DOHH2 (cell line): ENCODE measurements around the gene NT5C1A.

ENCODE experiments used
- H3F3A ChIP-seq: fragments of 200-600 bp; sonication (generic), shearing (Covaris generic); 2 replicates; pipeline ENCODE4 v1.6.0; 2016; ENCODE audit warnings: antibody characterized with exemption, mild to moderate bottlenecking; ENCODE audit not compliant: control insufficient read depth, insufficient read depth
- H3K27ac ChIP-seq: fragments of 200-600 bp; sonication (generic); 2 replicates; pipeline ENCODE4 v1.5.1; 2014; ENCODE audit warnings: low read depth, mild to moderate bottlenecking, low read length, moderate library complexity
- H3K27me3 ChIP-seq: fragments of 200-600 bp; sonication (generic); 2 replicates; pipeline ENCODE4 v1.6.1; 2014; ENCODE audit warnings: mild to moderate bottlenecking, low read length, mixed read lengths; ENCODE audit not compliant: control insufficient read depth
- H3K36me3 ChIP-seq: fragments of 200-600 bp; sonication (generic); 2 replicates; pipeline ENCODE4 v1.6.1; 2014; ENCODE audit warnings: mild to moderate bottlenecking, low read length, moderate library complexity, mixed read lengths; ENCODE audit not compliant: control insufficient read depth
- H3K4me1 ChIP-seq: fragments of 200-600 bp; sonication (generic); 2 replicates; pipeline ENCODE4 v1.6.1; 2014; ENCODE audit warnings: mild to moderate bottlenecking, low read length, mixed read lengths; ENCODE audit not compliant: control insufficient read depth
- H3K4me2 ChIP-seq: fragments of 200-600 bp; sonication (generic); 2 replicates; pipeline ENCODE4 v1.6.0; 2014; ENCODE audit warnings: mild to moderate bottlenecking, low read length, moderate library complexity
- H3K4me3 ChIP-seq: fragments of 200-600 bp; sonication (generic); 2 replicates; pipeline ENCODE4 v1.5.1; 2014; ENCODE audit warnings: mild to moderate bottlenecking, low read length, mixed read lengths
- H3K79me2 ChIP-seq: fragments of 200-600 bp; sonication (generic); 2 replicates; pipeline ENCODE4 v1.6.1; 2014; ENCODE audit warnings: mild to moderate bottlenecking, low read length, mixed read lengths; ENCODE audit not compliant: control insufficient read depth
- H3K9me2 ChIP-seq: fragments of 200-600 bp; sonication (generic); replicated peaks from 2 replicates; pipeline ENCODE4 v1.6.1; 2014; ENCODE audit warnings: mild to moderate bottlenecking, low read length, mixed read lengths; ENCODE audit not compliant: control insufficient read depth
- H3K9me3 ChIP-seq: fragments of 200-600 bp; sonication (generic); 2 replicates; pipeline ENCODE4 v1.6.1; 2014; ENCODE audit warnings: antibody characterized with exemption, low read length, mixed read lengths; ENCODE audit not compliant: control insufficient read depth, insufficient read depth
- H4K20me1 ChIP-seq: fragments of 200-600 bp; sonication (generic); 2 replicates; pipeline ENCODE4 v1.6.0; 2014; ENCODE audit warnings: low read depth, mild to moderate bottlenecking, antibody characterized with exemption, low read length, moderate library complexity; ENCODE audit not compliant: control insufficient read depth, insufficient read depth
- CTCF ChIP-seq: fragments of 200-600 bp; sonication (generic); IDR thresholded peaks from one replicate; pipeline ENCODE4 v1.5.1; 2014; ENCODE audit warnings: antibody characterized with exemption, mild to moderate bottlenecking, low read depth, low read length; ENCODE audit not compliant: poor library complexity, severe bottlenecking
- EZH2phosphoT487 ChIP-seq: fragments of 200-600 bp; sonication (generic); IDR thresholded peaks from 2 replicates; pipeline ENCODE4 v1.6.1; 2017; ENCODE audit warnings: borderline replicate concordance, mild to moderate bottlenecking, antibody characterized with exemption, low read length, moderate library complexity, mixed read lengths

Gene NT5C1A

GRCh38 chr1:39717809-39718208 lies 45.9 kb upstream of the NT5C1A start:
- H3K79me2 ChIP-seq, result no peaks in the 10 kb centered on the region
- H3K4me3 ChIP-seq, result no peak overlapping the region
- H3K9me3 ChIP-seq, result no peaks in the 10 kb centered on the region
- no peaks in the 10 kb centered on the region for H3F3A ChIP-seq
- H3K9me2 ChIP-seq, result no peaks in the 10 kb centered on the region
- H3K27ac ChIP-seq, result no peak overlapping the region
- no peaks in the 10 kb centered on the region for H3K36me3 ChIP-seq
- TF ChIP-seq EZH2phosphoT487, result no peak
- TF ChIP-seq CTCF, result no peak
- peaks cover 39% of the 10 kb centered on the region for H3K27me3 ChIP-seq
- no peak overlapping the region for H3K4me2 ChIP-seq
- peaks cover 4% of the 10 kb centered on the region for H3K4me1 ChIP-seq
- no peaks in the 10 kb centered on the region for H4K20me1 ChIP-seq

DNA sequence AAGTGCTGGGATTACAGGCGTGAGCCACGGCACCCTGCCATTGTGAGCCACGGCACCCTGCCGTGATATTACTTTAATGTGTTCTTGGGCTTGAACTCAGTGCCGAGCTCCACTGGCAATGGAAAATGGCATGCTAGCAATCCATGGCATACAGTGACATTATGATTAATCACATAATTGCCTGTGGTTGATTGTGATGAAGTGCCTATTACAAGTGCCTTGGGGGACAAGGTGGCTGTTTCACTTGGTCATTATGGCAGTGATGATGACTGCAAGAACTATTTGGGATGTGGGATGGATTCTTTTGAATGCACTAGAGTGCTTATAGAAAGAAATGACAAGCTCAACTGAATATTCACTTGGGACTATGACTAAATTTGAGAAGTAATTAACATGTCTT lies 41.6 kb upstream of the NT5C1A start:
- no peaks in the 10 kb centered on the region for H3K9me2 ChIP-seq
- no peaks in the 10 kb centered on the region for H4K20me1 ChIP-seq
- no peak for TF ChIP-seq EZH2phosphoT487
- no peak for TF ChIP-seq CTCF
- H3K79me2 ChIP-seq, result no peaks in the 10 kb centered on the region
- H3F3A ChIP-seq, result no peaks in the 10 kb centered on the region
- H3K4me2 ChIP-seq, result no peak overlapping the region
- peaks cover 25% of the 10 kb centered on the region for H3K27me3 ChIP-seq
- H3K27ac ChIP-seq, result no peak overlapping the region
- H3K4me1 ChIP-seq, result no peaks in the 10 kb centered on the region
- H3K36me3 ChIP-seq, result no peaks in the 10 kb centered on the region
- H3K9me3 ChIP-seq, result no peaks in the 10 kb centered on the region
- H3K4me3 ChIP-seq, result no peak overlapping the region

GRCh38 chr1:39711966-39712340 lies 40.0 kb upstream of the NT5C1A start:
- Histone ChIP-seq H3K9me2 (no peaks in the 10 kb centered on the region), H3K4me3 (no peak overlapping the region), H3K79me2 (no peaks in the 10 kb centered on the region), H3K4me2 (no peak overlapping the region), H3K27ac (no peak overlapping the region), H4K20me1 (no peaks in the 10 kb centered on the region), H3K4me1 (no peaks in the 10 kb centered on the region), H3K9me3 (no peaks in the 10 kb centered on the region), H3K36me3 (no peaks in the 10 kb centered on the region), H3F3A (no peaks in the 10 kb centered on the region), H3K27me3 (peaks cover 13% of the 10 kb centered on the region)
- TF ChIP-seq EZH2phosphoT487 (no peak), CTCF (no peak)
